ENCODE results near the gene PHLDA2.

Gene PHLDA2

GRCh38 chr11:2922655-2923054 is 6.6 kb downstream of the PHLDA2 start:
- Histone ChIP-seq H3K27me3 (ENCODE audit: insufficient read depth, low read length) (peaks cover 11% of the 10 kb centered on the region), H3K14ac (ENCODE audit: low read length) (no peak overlapping the region), H2AK5ac (ENCODE audit: low read length) (no peak overlapping the region), H3K4me2 (ENCODE audit: low read length) (no peak overlapping the region), H3K4me1 (ENCODE audit: control insufficient read depth in 1 of 2, insufficient read depth in 2 of 2, low read length in 2 of 2) (no peaks in the 10 kb centered on the region), H3K9ac (ENCODE audit: low read length) (no peak overlapping the region), H2BK5ac (ENCODE audit: low read depth, low read length, poor library complexity) (no peak overlapping the region), H4K91ac (ENCODE audit: low read depth, low read length) (no peak overlapping the region), H3K4ac (ENCODE audit: low read depth, low read length) (no peak overlapping the region), H4K12ac (ENCODE audit: low read depth, low read length) (no peak overlapping the region), H2AFZ (ENCODE audit: insufficient read depth, low read length, poor library complexity) (no peak overlapping the region), H3K18ac (ENCODE audit: low read length) (no peak overlapping the region), H3K79me2 (ENCODE audit: control insufficient read depth, insufficient read depth, low read length, poor library complexity) (no peaks in the 10 kb centered on the region), H3K23ac (ENCODE audit: low read length) (no peak overlapping the region), H3K9me3 (ENCODE audit: insufficient read depth, low read depth, low read length) (peaks cover 10% of the 10 kb centered on the region), H2BK12ac (ENCODE audit: low read length) (no peak overlapping the region), H3K27ac (ENCODE audit: low read depth, low read length) (no peak overlapping the region), H3K36me3 (ENCODE audit: control insufficient read depth in 1 of 2, insufficient read depth in 2 of 2, low read length in 2 of 2) (no peaks in the 10 kb centered on the region), H2BK120ac (ENCODE audit: insufficient read depth, low read length, poor library complexity) (no peak overlapping the region), H3K4me3 (ENCODE audit: low read depth, low read length) (no peak overlapping the region), H3K79me1 (ENCODE audit: low read length) (no peaks in the 10 kb centered on the region), H4K8ac (ENCODE audit: low read depth, low read length) (no peak overlapping the region)
- WGBS (ENCODE audit: extremely low coverage, insufficient coverage, insufficient read length) = no CpG with 5 or more reads among the region's 3 CpGs
- DNase-seq = no peak

GRCh38 chr11:2921742-2922493 is 7.3 kb downstream of the PHLDA2 start:
- no peak overlapping the region for H4K12ac ChIP-seq (ENCODE audit: low read depth, low read length)
- no peaks in the 10 kb centered on the region for H3K4me1 ChIP-seq (ENCODE audit: control insufficient read depth in 1 of 2, insufficient read depth in 2 of 2, low read length in 2 of 2)
- H3K27me3 ChIP-seq (ENCODE audit: insufficient read depth, low read length) = peaks cover 6% of the 10 kb centered on the region
- no peaks in the 10 kb centered on the region for H3K36me3 ChIP-seq (ENCODE audit: control insufficient read depth in 1 of 2, insufficient read depth in 2 of 2, low read length in 2 of 2)
- DNase-seq = no peak
- H3K9ac ChIP-seq (ENCODE audit: low read length) = no peak overlapping the region
- no peak overlapping the region for H2AK5ac ChIP-seq (ENCODE audit: low read length)
- H2BK12ac ChIP-seq (ENCODE audit: low read length) = no peak overlapping the region
- H3K4ac ChIP-seq (ENCODE audit: low read depth, low read length) = no peak overlapping the region
- no peak overlapping the region for H2AFZ ChIP-seq (ENCODE audit: insufficient read depth, low read length, poor library complexity)
- no peak overlapping the region for H2BK120ac ChIP-seq (ENCODE audit: insufficient read depth, low read length, poor library complexity)
- no peak overlapping the region for H4K91ac ChIP-seq (ENCODE audit: low read depth, low read length)
- no peaks in the 10 kb centered on the region for H3K79me2 ChIP-seq (ENCODE audit: control insufficient read depth, insufficient read depth, low read length, poor library complexity)
- H3K18ac ChIP-seq (ENCODE audit: low read length) = no peak overlapping the region
- H3K23ac ChIP-seq (ENCODE audit: low read length) = no peak overlapping the region
- H2BK5ac ChIP-seq (ENCODE audit: low read depth, low read length, poor library complexity) = no peak overlapping the region
- no peak overlapping the region for H3K27ac ChIP-seq (ENCODE audit: low read depth, low read length)
- no peak overlapping the region for H3K4me3 ChIP-seq (ENCODE audit: low read depth, low read length)
- no peak overlapping the region for H3K14ac ChIP-seq (ENCODE audit: low read length)
- H3K9me3 ChIP-seq (ENCODE audit: insufficient read depth, low read depth, low read length) = peaks cover 6% of the 10 kb centered on the region
- no peak overlapping the region for H3K4me2 ChIP-seq (ENCODE audit: low read length)
- no CpG with 5 or more reads among the region's 29 CpGs for WGBS (ENCODE audit: extremely low coverage, insufficient coverage, insufficient read length)
- H4K8ac ChIP-seq (ENCODE audit: low read depth, low read length) = no peak overlapping the region
- no peaks in the 10 kb centered on the region for H3K79me1 ChIP-seq (ENCODE audit: low read length)

- Histone ChIP-seq H3K79me2 (ENCODE audit: control insufficient read depth, insufficient read depth, low read length, poor library complexity) (no peaks in the 10 kb centered on the region), H3K27ac (ENCODE audit: low read depth, low read length) (no peak overlapping the region), H4K12ac (ENCODE audit: low read depth, low read length) (no peak overlapping the region), H4K91ac (ENCODE audit: low read depth, low read length) (no peak overlapping the region), H3K4ac (ENCODE audit: low read depth, low read length) (no peak overlapping the region), H2BK120ac (ENCODE audit: insufficient read depth, low read length, poor library complexity) (no peak overlapping the region), H2BK12ac (ENCODE audit: low read length) (no peak overlapping the region), H3K18ac (ENCODE audit: low read length) (no peak overlapping the region), H3K79me1 (ENCODE audit: low read length) (no peaks in the 10 kb centered on the region), H2BK5ac (ENCODE audit: low read depth, low read length, poor library complexity) (no peak overlapping the region), H3K9me3 (ENCODE audit: insufficient read depth, low read depth, low read length) (peaks cover 1% of the 10 kb centered on the region), H2AK5ac (ENCODE audit: low read length) (no peak overlapping the region), H2AFZ (ENCODE audit: insufficient read depth, low read length, poor library complexity) (no peak overlapping the region), H3K27me3 (ENCODE audit: insufficient read depth, low read length) (no peaks in the 10 kb centered on the region), H3K4me2 (ENCODE audit: low read length) (no peak overlapping the region), H3K14ac (ENCODE audit: low read length) (no peak overlapping the region), H3K9ac (ENCODE audit: low read length) (no peak overlapping the region), H3K4me3 (ENCODE audit: low read depth, low read length) (no peak overlapping the region), H3K4me1 (ENCODE audit: control insufficient read depth in 1 of 2, insufficient read depth in 2 of 2, low read length in 2 of 2) (no peaks in the 10 kb centered on the region), H3K36me3 (ENCODE audit: control insufficient read depth in 1 of 2, insufficient read depth in 2 of 2, low read length in 2 of 2) (no peaks in the 10 kb centered on the region), H4K8ac (ENCODE audit: low read depth, low read length) (no peak overlapping the region), H3K23ac (ENCODE audit: low read length) (no peak overlapping the region)
- no CpG with 5 or more reads among the region's 16 CpGs for WGBS (ENCODE audit: extremely low coverage, insufficient coverage, insufficient read length)
- DNase-seq = peak in 1 of 2 donors; percentile 21
Measured at GRCh38 chr11:2921261-2921660, 8.0 kb downstream of the PHLDA2 start.

- no peaks in the 10 kb centered on the region for H3K36me3 ChIP-seq (ENCODE audit: control insufficient read depth in 1 of 2, insufficient read depth in 2 of 2, low read length in 2 of 2)
- no peak overlapping the region for H3K4me2 ChIP-seq (ENCODE audit: low read length)
- H3K4me1 ChIP-seq (ENCODE audit: control insufficient read depth in 1 of 2, insufficient read depth in 2 of 2, low read length in 2 of 2) = no peaks in the 10 kb centered on the region
- no peak overlapping the region for H2AFZ ChIP-seq (ENCODE audit: insufficient read depth, low read length, poor library complexity)
- no peak overlapping the region for H4K12ac ChIP-seq (ENCODE audit: low read depth, low read length)
- H3K23ac ChIP-seq (ENCODE audit: low read length) = no peak overlapping the region
- H4K8ac ChIP-seq (ENCODE audit: low read depth, low read length) = no peak overlapping the region
- H3K9ac ChIP-seq (ENCODE audit: low read length) = no peak overlapping the region
- H3K18ac ChIP-seq (ENCODE audit: low read length) = no peak overlapping the region
- no peaks in the 10 kb centered on the region for H3K79me2 ChIP-seq (ENCODE audit: control insufficient read depth, insufficient read depth, low read length, poor library complexity)
- no peak overlapping the region for H3K27ac ChIP-seq (ENCODE audit: low read depth, low read length)
- no peak overlapping the region for H2AK5ac ChIP-seq (ENCODE audit: low read length)
- H3K4ac ChIP-seq (ENCODE audit: low read depth, low read length) = no peak overlapping the region
- no peak overlapping the region for H2BK12ac ChIP-seq (ENCODE audit: low read length)
- no peak overlapping the region for H2BK120ac ChIP-seq (ENCODE audit: insufficient read depth, low read length, poor library complexity)
- no CpG with 5 or more reads among the region's 12 CpGs for WGBS (ENCODE audit: extremely low coverage, insufficient coverage, insufficient read length)
- peaks cover 1% of the 10 kb centered on the region for H3K9me3 ChIP-seq (ENCODE audit: insufficient read depth, low read depth, low read length)
- H4K91ac ChIP-seq (ENCODE audit: low read depth, low read length) = no peak overlapping the region
- no peak overlapping the region for H3K14ac ChIP-seq (ENCODE audit: low read length)
- H3K79me1 ChIP-seq (ENCODE audit: low read length) = no peaks in the 10 kb centered on the region
- no peak for DNase-seq
- H2BK5ac ChIP-seq (ENCODE audit: low read depth, low read length, poor library complexity) = no peak overlapping the region
- no peaks in the 10 kb centered on the region for H3K27me3 ChIP-seq (ENCODE audit: insufficient read depth, low read length)
- no peak overlapping the region for H3K4me3 ChIP-seq (ENCODE audit: low read depth, low read length)
Measured at GRCh38 chr11:2920343-2920742, 8.9 kb downstream of the PHLDA2 start.
